HG03378 (cell line): ENCODE measurements around the gene TTYH3.

ENCODE experiments used
- ATAC-seq: cut with Tn5 transposase; IDR thresholded peaks from one replicate; pipeline ENCODE4 v1.9.1; 2021; ENCODE audit warnings: mild to moderate bottlenecking, moderate library complexity; ENCODE audit not compliant: unreplicated experiment

Gene TTYH3

GRCh38 chr7:2646680-2647571, 15.1 kb downstream of the TTYH3 start:
- no peak for ATAC-seq

GRCh38 chr7:2647594-2648172, 15.9 kb downstream of the TTYH3 start:
- ATAC-seq = no peak

DNA sequence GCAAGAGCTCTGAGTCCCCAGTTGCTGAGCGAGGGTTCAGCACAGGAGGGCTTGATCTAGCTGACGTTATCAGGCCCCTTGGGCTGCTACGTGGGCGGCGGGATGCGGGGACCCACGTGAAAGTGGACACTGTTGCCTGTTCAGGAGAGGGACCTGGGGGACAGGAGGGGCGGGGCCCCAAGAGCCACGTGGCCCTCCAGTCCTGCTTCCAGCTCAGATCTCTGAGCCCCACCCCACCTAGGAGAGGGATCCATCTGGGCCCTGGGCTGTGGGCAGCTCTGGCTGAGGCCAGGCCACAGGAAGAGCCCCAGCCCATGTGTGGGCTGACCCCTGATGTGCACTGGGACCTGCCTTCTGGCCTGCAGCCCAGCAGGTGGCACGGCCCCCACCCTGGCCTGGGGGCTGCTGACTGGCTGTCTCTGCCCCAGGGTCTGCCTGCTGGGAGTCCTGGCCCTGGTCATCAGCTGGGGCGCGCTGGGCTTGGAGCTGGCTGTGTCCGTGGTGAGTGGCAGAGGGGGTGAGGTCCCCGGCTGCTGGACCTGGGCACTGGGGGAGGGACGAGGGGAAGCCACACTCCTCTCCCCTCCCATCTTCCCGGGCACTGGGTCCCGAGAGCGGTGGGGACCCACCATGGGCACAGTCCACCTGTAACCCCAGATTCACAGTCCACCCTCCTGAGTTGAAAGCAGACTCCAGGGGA, 17.5 kb downstream of the TTYH3 start:
- ATAC-seq = no peak

- no peak for ATAC-seq
Measured at GRCh38 chr7:2649991-2650390, 18.2 kb downstream of the TTYH3 start.

GRCh38 chr7:2650451-2650850, 18.7 kb downstream of the TTYH3 start:
- no peak for ATAC-seq

DNA sequence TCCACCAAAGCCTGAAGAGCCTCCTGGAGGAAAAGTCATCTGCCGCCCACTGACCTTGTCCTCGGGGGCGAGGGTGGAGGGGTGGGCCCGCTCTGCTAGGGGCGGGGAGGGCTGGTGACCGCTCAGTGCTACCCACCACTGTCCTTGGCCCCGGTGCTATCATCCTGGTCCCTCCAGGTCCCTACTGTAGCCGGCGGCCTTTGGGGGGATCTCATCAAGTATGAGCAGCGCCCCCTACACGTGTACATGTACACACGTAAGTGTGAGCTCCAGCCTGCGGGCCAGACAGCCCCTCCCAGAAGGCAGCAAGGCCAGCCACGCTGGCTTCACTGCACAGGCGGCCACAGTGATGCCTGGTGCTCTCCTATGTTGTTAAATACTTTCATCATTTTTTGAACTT, 19.6 kb downstream of the TTYH3 start:
- no peak for ATAC-seq

- no peak for ATAC-seq
Measured at GRCh38 chr7:2651847-2652735, 20.3 kb downstream of the TTYH3 start.

- no peak for ATAC-seq
Measured at GRCh38 chr7:2652736-2653060, 20.9 kb downstream of the TTYH3 start.

GRCh38 chr7:2654059-2654458, 22.3 kb downstream of the TTYH3 start:
- ATAC-seq = no peak

- ATAC-seq = no peak
Measured at GRCh38 chr7:2655870-2656614, 24.3 kb downstream of the TTYH3 start.

GRCh38 chr7:2657208-2657607, 25.4 kb downstream of the TTYH3 start:
- ATAC-seq = no peak

DNA sequence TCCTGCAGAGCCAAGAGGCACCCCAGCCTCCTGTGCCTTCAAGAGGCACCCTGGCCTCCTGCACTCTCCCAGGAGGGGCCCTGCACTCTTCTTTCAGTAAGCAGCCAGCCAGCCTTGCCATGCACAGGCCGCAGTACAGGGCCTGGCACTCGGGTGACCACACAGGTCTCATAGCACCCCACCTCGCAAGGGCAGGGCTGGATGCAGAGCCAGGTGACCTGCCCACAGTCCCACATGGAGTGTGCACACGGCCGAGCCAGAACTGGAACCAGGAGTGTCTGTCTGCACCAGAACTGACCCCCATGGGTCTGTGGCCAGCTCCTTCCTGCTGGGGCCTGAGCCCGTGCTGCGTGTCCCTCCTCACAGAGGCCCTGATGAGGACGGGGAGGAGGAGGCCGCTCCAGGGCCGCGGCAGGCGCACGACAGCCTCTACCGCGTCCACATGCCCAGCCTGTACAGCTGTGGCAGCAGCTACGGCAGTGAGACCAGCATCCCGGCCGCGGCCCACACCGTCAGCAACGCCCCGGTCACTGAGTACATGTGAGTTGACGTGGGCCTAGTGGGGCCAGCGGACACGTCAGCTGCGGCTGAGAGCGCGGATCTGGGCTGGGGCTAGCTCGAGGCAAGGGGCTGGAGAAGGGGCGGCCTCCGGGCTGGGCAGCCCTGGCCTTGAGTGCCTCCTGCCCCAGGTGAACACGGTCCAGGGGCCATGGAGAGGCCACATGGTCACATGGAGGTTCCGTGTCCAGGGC, 26.3 kb downstream of the TTYH3 start:
- ATAC-seq = no peak

DNA sequence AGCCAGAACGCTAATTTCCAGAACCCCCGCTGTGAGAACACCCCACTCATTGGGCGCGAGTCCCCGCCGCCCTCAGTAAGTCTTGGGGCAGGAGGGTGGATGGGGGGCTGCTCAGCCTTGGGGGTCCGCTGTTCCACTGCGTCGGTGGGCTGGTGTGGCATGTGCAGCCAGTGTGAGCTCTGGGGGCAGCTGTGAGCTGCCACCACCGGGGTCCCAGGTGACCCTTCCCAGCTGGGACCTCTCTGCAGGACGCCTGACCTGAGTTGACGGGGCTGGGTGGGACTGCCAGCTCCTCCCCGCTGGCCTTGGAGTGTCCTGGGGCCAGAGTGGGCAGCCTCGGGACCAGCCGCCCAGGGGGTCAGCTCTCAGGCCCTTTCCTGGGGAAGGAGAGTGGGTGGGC, 27.2 kb downstream of the TTYH3 start:
- no peak for ATAC-seq

DNA sequence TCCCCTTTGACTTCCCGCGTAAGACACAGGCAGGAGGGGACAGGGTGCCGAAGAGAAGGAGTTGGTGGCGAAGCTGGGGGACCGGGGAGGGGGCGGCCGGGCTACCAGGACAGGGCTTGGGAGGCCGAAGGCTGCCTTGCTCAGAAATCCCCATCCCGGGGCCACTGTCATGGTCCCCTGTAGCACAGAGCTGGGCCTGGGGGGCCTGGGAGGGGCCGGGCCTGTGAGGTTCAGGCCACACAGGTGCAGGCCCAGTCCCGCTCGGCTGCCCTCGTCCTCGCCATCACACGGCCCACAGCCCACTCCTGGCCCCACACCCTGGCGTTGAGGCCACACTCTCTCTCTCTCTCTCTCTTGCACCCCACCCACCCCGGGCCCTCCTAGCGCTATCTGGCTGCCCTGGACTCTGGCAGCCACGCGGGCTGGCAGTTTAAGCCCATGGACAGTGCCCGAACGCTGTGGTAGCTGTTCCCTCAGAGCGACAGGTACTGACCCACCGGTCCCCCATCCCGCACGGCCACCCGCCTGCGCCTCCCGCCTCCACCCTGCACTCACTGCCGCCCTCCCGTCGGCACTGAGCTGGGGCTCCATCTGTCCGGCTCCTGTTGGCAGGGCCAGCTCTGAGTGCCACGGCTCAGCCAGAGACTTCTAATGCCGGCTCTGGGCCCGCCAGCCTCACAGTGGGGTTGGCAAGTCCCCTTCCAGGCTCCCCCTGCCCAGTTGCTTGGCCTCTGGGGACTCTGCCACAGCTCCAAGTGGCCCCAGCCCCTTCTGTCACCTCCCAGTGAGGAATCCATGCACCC, 28.0 kb downstream of the TTYH3 start:
- ATAC-seq = no peak

DNA sequence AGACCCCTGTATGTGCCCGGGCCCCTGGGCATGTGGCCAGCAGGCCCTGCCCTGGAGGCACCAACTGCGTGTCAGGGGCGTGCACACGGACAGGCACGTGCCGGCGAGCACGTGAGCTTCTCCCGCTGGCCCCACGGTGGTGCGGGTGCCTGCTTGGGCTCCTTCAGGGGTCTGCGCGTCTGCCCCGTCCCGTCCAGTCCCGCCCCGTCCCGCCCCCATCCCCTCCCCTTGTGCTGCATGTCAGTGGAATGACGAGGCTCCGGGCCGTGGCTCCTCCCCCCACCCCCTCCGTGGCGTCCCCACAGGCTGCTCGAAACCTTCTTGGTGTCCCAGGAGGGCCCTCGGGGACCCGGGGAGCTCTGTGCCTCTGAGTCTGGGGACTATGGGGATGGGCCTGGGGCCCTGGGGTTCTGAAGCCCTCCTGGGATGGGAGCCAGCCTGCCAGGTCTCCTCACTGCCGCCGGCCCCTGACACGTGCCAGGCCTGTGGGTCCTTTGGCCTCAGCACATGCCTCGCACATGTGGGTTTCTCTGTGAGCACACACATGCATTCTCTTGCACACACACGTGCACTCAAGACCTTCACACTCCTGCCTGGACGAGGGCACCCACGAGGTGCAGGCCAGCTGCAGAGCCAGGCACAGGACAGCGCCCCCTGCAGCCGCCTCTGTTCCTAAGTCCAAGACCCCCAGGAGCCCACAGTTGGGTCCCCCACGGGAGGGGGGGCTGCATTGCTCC, 28.7 kb downstream of the TTYH3 start:
- no peak for ATAC-seq

DNA sequence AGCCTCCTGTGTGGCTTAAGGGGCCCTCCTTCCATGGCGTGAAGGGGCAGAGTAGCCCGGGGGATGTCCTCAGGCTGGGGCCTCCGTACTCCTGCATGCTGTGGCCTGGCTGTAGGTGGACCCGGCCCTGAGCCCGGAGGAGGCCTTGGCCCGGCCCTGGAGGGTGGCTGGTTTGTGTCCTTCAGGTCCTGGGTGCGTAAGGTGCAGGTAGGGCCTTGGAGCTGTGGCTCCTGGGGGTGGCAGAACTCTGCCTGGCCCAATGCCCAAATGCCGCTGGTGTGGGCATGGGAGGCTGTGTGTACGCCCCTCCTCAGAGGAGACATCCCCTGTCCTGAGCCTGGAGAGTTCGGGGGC, 29.3 kb downstream of the TTYH3 start:
- no peak for ATAC-seq

DNA sequence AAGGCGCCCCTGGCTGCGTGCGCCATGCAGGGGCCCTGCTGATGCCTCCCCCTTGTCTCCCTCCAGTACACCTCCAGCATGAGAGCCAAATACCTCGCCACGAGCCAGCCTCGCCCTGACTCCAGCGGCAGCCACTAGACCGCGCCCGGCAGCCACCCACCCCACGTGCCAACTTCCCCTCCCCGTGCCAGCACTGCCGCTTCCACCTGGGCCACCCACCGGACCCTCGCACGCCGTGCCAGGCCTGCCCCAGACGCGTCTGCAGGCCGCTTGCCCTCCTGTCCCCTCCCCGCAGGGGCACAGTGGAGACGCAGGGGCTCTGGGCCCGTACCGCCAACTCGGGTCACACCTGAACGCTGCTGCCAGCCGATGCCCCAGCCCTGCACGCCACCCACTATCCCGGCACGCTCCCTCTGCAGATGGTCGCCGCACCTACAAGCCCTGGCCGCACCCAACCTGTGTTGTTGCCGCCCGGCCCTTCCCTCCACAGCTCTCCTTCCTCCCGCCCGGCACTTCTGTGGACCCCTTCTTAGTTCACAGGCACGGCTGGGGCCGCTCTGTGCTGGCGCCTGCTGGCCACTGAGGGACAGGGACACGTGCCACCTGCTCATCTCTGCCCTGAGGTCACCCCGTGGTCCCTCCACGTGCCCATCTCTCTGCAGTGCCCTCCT, 30.0 kb downstream of the TTYH3 start:
- no peak for ATAC-seq
